HG03575 (cell line): Measurements from ENCODE around the gene ACSS1.

Experiments used
- ATAC-seq: cut with Tn5 transposase; IDR thresholded peaks from one replicate; pipeline ENCODE4 v1.9.1; 2021; ENCODE audit not compliant: unreplicated experiment, insufficient number of reproducible peaks, low FRiP score; ENCODE audit errors: extremely low read depth

ACSS1 gene

GRCh38 chr20:25058051-25058846, at the start of gene ACSS1:
Gene ACSS1 (minus strand): TSS chr20:25058139. CDS start chr20:25058102, 37 bp downstream.
- ATAC-seq, result no peak

DNA sequence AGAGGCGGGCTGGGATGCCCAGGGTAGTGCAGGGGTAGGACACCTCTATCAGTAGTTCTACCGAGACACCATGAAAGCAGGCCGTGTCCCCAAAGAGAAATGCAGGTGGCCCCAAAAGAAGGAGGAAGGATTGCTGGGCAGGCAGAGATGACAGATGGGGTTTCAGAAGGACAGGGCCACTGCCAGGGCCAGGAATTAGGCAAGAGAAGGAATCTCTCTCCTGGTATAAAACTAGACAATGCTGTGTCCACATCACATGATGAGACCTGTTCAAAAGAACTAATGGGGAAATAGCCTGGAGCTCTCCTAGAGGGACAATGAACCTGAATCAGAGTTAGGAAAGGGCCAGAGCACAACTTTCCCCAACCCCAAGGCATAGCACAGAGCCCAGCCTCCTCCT, 45.6 kb upstream of the ACSS1 start:
- no peak for ATAC-seq

DNA sequence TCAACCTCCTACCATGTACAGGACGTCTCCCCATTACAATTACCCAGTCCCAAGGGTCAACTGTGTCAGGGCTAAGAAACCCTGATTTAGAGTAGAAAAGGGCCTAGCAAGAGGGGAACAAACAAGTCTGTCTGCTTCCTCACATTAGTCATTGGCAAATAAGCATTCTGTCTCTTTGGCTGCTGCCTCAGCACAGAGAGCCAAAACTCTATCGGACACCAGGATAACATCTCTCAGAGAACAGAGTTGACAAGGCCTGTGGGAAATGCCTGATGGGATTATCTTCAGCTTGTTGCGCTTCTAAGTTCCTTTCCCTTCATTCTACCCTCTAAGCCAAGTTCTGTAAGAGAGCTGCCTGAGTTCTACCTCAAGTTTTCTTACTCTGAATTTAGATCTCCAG, 43.0 kb upstream of the ACSS1 start:
- ATAC-seq, result no peak

DNA sequence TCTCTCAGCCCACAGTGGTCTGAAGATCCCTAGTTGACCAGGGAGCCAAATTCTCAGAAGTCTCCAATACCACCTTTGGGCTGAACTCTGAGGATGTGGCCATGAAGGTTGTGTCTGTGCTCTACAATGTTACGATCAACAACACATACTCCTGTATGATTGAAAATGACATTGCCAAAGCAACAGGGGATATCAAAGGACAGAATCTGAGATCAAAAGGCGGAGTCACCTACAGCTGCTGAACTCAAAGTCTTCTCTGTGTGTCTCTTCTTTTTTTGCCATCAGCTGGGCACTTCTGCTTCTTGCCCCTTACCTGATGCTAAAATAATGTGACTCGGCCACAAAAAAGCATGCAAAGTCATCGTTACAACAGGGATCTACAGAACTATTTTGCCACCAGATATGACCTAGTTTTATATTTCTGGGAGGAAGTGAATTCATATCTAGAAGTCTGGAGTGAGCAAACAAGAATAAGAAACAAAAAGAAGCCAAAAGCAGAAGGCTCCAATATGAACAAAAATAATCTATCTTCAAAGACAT, 41.7 kb upstream of the ACSS1 start:
- ATAC-seq, result no peak

DNA sequence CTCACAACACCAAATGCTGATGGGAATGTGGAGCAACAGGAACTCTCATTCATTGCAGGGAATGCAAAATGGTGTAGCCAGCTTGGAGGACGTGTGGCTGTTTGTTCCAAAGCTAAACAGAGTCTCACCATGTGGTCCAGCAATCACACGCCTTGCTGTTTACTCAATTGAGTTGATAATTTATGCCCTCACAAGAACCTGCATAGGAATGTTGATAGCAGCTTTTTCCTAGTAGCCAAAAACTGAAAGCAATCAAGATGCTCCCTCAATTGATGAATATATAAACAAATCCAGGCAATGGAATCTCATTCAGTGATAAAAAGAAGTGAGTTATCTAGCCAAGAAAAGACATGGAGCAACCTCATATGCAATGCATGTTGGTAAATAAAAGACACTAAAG, 39.6 kb upstream of the ACSS1 start:
- ATAC-seq, result no peak

- ATAC-seq, result no peak
These were observed 32.8 kb upstream of the ACSS1 start for GRCh38 chr20:25090492-25091429.

DNA sequence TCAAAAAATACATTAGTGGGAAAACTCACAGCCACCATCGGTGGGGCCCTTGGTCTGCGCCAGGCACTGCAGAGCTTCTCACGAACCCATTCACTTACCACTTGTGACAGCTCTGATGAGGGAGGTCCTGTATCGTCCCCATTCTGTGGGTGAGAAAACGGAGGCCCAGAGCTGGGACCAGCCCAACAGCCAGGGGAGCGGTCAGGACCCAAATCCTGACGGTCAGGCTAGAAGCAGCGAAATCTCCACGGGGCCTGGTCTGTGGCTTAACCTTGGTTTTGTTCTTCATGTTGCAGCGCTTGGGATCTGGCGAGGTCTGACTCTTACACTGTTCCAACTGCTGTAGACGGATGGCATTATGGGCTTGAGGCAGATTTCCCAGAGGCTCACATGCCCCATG, 31.7 kb upstream of the ACSS1 start:
- no peak for ATAC-seq

- ATAC-seq, result no peak
These were observed 31.2 kb upstream of the ACSS1 start for GRCh38 chr20:25089096-25089495.

DNA sequence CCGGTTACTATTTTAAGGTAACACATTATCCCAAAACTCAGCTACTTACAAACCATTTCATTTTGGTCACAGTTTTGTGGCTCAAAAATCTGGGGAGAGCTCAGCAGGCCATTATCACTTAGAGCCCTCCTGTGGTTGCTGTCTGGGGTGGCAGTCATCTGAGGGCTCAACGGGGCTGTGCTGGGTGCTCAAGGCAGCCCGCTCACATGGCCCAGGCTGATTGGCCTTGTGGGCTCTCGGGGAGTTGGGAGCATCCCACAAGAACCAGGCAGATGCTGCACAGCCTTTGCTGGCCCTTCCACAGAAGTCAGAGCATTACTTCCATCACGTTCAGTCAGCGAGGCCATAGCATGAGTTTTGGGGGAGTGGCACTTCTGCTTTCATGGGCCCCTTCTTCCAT, 30.3 kb upstream of the ACSS1 start:
- ATAC-seq, result no peak

- ATAC-seq, result no peak
These were observed 29.4 kb upstream of the ACSS1 start for GRCh38 chr20:25087186-25087929.

GRCh38 chr20:25085756-25086495, 28.0 kb upstream of the ACSS1 start:
- ATAC-seq, result no peak

DNA sequence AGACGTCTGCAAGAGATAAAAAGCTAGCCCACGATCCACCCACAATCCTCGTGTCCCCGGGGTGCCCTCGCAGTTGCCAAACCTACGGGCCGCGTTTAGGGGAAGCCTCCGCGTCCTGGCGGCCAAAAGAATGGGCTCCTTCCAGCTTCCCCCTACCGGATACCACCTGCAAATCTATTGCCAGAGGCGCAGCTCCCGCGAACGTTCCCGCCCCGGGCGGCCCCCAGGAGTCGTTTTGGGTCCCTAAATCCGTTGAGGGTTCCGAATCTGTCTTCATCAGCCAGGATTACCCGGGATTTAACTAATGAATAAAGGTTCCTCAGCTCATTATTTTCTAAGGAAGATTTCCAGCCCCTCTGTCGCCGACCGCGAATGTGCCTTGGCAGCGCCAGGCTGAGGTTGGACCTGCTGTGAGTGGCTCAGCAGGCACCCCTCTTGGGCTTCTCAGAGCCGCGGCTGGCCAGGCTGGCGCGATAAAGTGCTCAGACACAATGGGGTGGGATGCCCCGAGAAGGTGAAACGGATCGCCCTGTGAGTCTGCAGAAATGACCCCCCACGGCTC, 26.8 kb upstream of the ACSS1 start:
- ATAC-seq, result no peak

DNA sequence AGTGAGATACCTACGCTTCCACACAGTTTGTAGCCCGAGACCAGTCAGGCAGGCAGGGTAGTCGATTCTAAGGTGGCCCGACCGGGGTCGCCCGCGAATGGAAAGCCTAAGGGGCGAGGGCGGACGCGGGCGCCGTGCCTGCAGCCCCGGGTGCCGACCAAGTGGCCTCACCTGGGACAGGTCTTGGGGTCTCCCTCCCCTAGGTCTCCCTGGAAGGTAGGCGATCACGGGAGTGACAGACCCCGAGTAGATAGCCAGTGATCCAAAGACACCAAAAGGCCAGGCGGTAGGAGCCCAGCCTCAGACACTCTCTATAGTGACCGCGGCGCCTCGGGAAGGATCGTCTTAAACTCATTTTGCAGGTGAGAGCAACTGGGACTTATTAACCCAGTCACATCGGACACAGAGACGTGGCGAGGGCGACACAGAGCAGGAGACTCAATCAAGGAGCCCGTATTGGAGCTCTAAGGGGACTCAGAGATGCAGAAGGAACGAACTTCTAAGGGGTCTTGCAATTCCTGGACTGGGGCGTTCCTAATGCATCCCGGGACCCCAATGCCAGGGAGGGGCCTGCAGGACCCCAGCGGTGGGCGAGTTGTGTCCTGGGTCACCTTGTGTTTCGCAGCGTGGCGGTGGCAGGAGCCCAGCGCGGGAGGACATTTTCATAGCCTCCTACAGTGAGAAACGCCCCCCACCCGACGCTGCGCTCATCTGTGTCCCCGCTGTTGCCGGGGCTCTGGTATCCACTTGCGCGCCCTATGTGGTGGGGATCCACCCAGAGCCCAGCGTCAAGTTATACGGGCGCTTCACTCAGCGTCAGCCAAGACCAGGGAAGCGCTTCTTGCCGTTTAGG, 26.1 kb upstream of the ACSS1 start:
- no peak for ATAC-seq

- ATAC-seq, result no peak
These were observed 25.3 kb upstream of the ACSS1 start for GRCh38 chr20:25083141-25083772.

- ATAC-seq, result no peak
These were observed 24.5 kb upstream of the ACSS1 start for GRCh38 chr20:25082498-25082873.

DNA sequence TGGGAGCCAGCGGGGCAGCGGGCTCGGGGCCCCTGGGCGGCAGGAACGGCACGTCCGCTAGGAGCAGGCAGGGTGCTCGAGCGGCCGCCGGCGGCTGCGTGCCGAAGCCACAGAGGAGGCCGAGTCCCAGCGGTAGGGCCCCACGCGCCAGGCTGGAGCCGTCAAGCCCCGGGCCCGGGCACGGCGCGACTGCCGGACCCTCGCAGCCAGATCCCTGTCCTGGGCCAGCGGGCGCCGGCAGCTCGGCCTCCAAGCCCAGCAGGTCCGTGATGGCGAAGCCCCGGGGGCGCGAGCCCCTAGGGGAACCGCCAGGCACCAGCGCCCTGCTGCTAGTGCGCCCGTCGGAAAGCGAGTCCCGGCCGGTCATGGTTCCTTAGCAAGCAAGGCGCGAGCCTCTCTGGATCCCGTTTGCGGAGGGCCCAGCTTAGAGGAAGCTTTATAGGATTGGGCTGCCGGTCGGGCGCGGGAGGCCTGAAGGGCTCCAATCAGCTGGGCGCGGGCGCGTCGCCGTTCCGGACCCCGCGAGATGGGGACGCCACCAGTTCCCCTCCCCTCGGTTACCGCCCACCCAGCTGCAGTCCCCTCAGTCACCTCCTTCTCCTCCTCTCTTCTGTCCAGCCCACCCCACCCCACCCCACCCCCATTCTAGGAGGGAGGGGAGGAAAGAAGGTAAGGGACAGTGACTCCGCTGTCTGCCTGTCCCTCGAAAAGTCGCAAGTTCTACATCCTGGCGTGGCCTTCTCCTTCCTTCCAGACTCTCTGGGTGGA, 24.0 kb upstream of the ACSS1 start, which contains the start of gene VSX1:
TSS of gene VSX1 (minus strand) at position 412 of the 768 bp plus-strand sequence. CDS start at position 367, 45 bp downstream.
- ATAC-seq, result no peak
